ENCODE measurements around the gene TMEM147. TPM values are rescaled to one million over a fixed set of nuclear protein-coding genes. Genes with fewer than 3 reads are reported as not detected.

TMEM147 gene
- total and polyA plus RNA-seq, 2 of the 13 experiments (the other 11 are each of a cell fraction or from before 2014, with no cell fraction given), result 141 to 176 TPM

DNA sequence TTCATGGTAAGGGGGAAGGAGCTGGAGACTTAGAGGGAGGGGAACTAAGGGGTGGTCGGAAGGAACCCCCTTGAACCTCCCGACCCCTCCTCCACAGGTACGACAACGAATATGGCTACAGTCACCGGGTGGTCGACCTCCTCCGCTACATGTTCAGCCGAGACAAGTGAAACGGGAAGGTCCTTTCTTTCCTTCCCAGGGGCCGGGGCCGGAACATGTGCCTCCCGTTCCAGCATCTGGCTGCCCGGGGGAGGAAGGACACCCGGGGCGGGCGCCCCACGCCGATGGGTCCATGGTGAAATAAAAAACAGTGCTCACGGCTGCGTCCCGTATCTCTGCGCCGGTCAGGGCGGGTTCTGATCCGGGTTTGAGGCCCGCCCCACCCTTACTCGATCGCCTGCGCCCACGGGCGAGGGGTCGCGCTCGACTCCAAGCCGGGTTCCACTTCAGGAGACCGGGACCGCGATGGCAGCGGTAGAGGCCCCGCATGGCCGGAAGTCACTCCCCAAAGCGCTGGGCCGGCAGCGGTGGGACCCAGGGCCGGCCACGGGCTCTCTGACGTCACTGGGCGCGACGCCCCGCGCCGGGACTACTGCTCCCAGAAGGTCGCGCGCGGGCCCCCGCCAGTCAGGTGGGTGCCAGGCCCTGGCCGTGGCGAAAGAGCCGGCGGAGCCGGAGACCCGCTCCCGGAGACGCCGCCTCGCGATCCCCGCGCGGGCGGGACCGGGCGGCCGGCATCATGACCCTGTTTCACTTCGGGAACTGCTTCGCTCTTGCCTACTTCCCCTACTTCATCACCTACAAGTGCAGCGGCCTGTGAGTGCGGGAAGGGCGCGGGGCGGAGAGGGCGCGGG lies at the start of gene TMEM147 (continued):
- peak; percentile 96 for TF ChIP-seq RBFOX2 (IDR thresholded peaks at IDR 0.05; ENCODE audit: low read depth, low read length)
- TF ChIP-seq ZNF530 (CRISPR knock-in tag; IDR thresholded peaks at IDR 0.05; ENCODE audit: low read depth), result no peak
- peak; percentile 77; the same call in 1 of the 2 replicates for TF ChIP-seq CSRNP1 (CRISPR knock-in tag; IDR thresholded peaks at IDR 0.05)
- peak; percentile 99 for TF ChIP-seq ZFY (CRISPR knock-in tag; IDR thresholded peaks at IDR 0.05)
- TF ChIP-seq ZNF101 (CRISPR knock-in tag; IDR thresholded peaks at IDR 0.05; ENCODE audit: borderline replicate concordance, low read depth), result no peak
- no peak for TF ChIP-seq RERE (CRISPR knock-in tag; IDR thresholded peaks at IDR 0.05; ENCODE audit: low read depth)
- TF ChIP-seq CENPX (CRISPR knock-in tag; IDR thresholded peaks at IDR 0.05), result no peak
- peak; percentile 62 for TF ChIP-seq FOXK1 (CRISPR knock-in tag; IDR thresholded peaks at IDR 0.05; ENCODE audit: borderline replicate concordance, low read depth)
- TF ChIP-seq SP2 (CRISPR knock-in tag; IDR thresholded peaks at IDR 0.05), result peak; percentile 61; the same call in 1 of the 2 replicates
- peak; percentile 81; the same call in 1 of the 2 replicates for TF ChIP-seq ZNF788 (CRISPR knock-in tag; IDR thresholded peaks at IDR 0.05; ENCODE audit: borderline replicate concordance)
- no peak for TF ChIP-seq ZFP36L2 (CRISPR knock-in tag; IDR thresholded peaks at IDR 0.05)
- peak; percentile 80 for TF ChIP-seq YY1 (IDR thresholded peaks at IDR 0.05; ENCODE audit: insufficient read depth, insufficient replicate concordance, low read depth, low read length)
- peak; percentile 82; the same call in 1 of the 2 replicates for TF ChIP-seq HDAC1 (CRISPR knock-in tag; IDR thresholded peaks at IDR 0.05)
- peak; percentile 93 for TF ChIP-seq PHF8 (CRISPR knock-in tag; IDR thresholded peaks at IDR 0.05)
- 0 out of 2 replicates have a peak, but pooled peaks have one; percentile 20 for TF ChIP-seq ESRRA (CRISPR knock-in tag; IDR thresholded peaks at IDR 0.05; ENCODE audit: low read depth)
- TF ChIP-seq EEA1 (CRISPR knock-in tag; IDR thresholded peaks at IDR 0.05; ENCODE audit: borderline replicate concordance), result no peak
- TF ChIP-seq TBL1XR1 (IDR thresholded peaks at IDR 0.05; ENCODE audit: borderline replicate concordance, low read length, partially characterized antibody), result peak; percentile 47
- peak; percentile 74; the same call in 1 of the 2 replicates for TF ChIP-seq MEIS2 (CRISPR knock-in tag; IDR thresholded peaks at IDR 0.05)
- TF ChIP-seq HOXA7 (CRISPR knock-in tag; IDR thresholded peaks at IDR 0.05), result no peak
- TF ChIP-seq ZNF446 (CRISPR knock-in tag; IDR thresholded peaks at IDR 0.05), result peak; percentile 89; the same call in 1 of the 2 replicates
- no peak for TF ChIP-seq ZNF780A (CRISPR knock-in tag; IDR thresholded peaks at IDR 0.05)
- TF ChIP-seq TGIF2 (CRISPR knock-in tag; IDR thresholded peaks at IDR 0.05), result peak; percentile 90
- TF ChIP-seq ZNF83 (CRISPR knock-in tag; IDR thresholded peaks at IDR 0.05; ENCODE audit: borderline replicate concordance), result no peak

Data from HepG2 (cell line).